ENCODE measurements around the gene ZNF738. TPM values are rescaled to one million over a fixed set of nuclear protein-coding genes. Genes with fewer than 3 reads are reported as not detected.

ZNF738 gene
- total RNA-seq, 1 donor from 2014 or later: 1.8 TPM

- H3K27me3 ChIP-seq (ENCODE audit: control insufficient read depth, insufficient read depth, low read length): no peaks in the 10 kb centered on the region
- H3K36me3 ChIP-seq (ENCODE audit: control insufficient read depth, insufficient read depth, low read length): no peaks in the 10 kb centered on the region
- H3K4me3 ChIP-seq (ENCODE audit: low read depth, low read length): no peak overlapping the region
- FAIRE-seq (no peak), DNase-seq (ENCODE audit: low read depth) (peak; percentile 5)
- TF ChIP-seq CTCF (IDR thresholded peaks at IDR 0.05; ENCODE audit: insufficient read depth, low read length, severe bottlenecking): no peak
These were observed 40.1 kb downstream of the ZNF738 start for GRCh38 chr19:21398851-21399250.

GRCh38 chr19:21402303-21402985 lies 43.6 kb downstream of the ZNF738 start:
- Histone ChIP-seq H3K27me3 (ENCODE audit: control insufficient read depth, insufficient read depth, low read length) (no peaks in the 10 kb centered on the region), H3K36me3 (ENCODE audit: control insufficient read depth, insufficient read depth, low read length) (peaks cover 1% of the 10 kb centered on the region), H3K4me3 (ENCODE audit: low read depth, low read length) (no peak overlapping the region)
- no peak for TF ChIP-seq CTCF (IDR thresholded peaks at IDR 0.05; ENCODE audit: insufficient read depth, low read length, severe bottlenecking)
- FAIRE-seq: no peak
- no peak for DNase-seq (ENCODE audit: low read depth)

- FAIRE-seq: no peak
- no peak for DNase-seq (ENCODE audit: low read depth)
- H3K27me3 ChIP-seq (ENCODE audit: control insufficient read depth, insufficient read depth, low read length): no peaks in the 10 kb centered on the region
- peaks cover 3% of the 10 kb centered on the region for H3K36me3 ChIP-seq (ENCODE audit: control insufficient read depth, insufficient read depth, low read length)
- no peak overlapping the region for H3K4me3 ChIP-seq (ENCODE audit: low read depth, low read length)
- TF ChIP-seq CTCF (IDR thresholded peaks at IDR 0.05; ENCODE audit: insufficient read depth, low read length, severe bottlenecking): no peak
These were observed 51.4 kb downstream of the ZNF738 start for GRCh38 chr19:21410166-21410565.

GRCh38 chr19:21422244-21422643 lies 63.4 kb downstream of the ZNF738 start:
- H3K36me3 ChIP-seq (ENCODE audit: control insufficient read depth, insufficient read depth, low read length): no peaks in the 10 kb centered on the region
- H3K27me3 ChIP-seq (ENCODE audit: control insufficient read depth, insufficient read depth, low read length): no peaks in the 10 kb centered on the region
- TF ChIP-seq CTCF (IDR thresholded peaks at IDR 0.05; ENCODE audit: insufficient read depth, low read length, severe bottlenecking): no peak
- H3K4me3 ChIP-seq (ENCODE audit: low read depth, low read length): no peak overlapping the region
- DNase-seq (ENCODE audit: low read depth) (no peak), FAIRE-seq (no peak)

- no peak for FAIRE-seq
- TF ChIP-seq CTCF (IDR thresholded peaks at IDR 0.05; ENCODE audit: insufficient read depth, low read length, severe bottlenecking): no peak
- no peaks in the 10 kb centered on the region for H3K27me3 ChIP-seq (ENCODE audit: control insufficient read depth, insufficient read depth, low read length)
- H3K36me3 ChIP-seq (ENCODE audit: control insufficient read depth, insufficient read depth, low read length): no peaks in the 10 kb centered on the region
- no peak overlapping the region for H3K4me3 ChIP-seq (ENCODE audit: low read depth, low read length)
- DNase-seq (ENCODE audit: low read depth): no peak
These were observed 64.5 kb downstream of the ZNF738 start for GRCh38 chr19:21423057-21424041.

Other genes with a start within 250 kb of the ZNF738 start
- gene ZNF431, start 217.0 kb upstream of the ZNF738 start, total RNA-seq: 9.0 and 14.8 TPM in 2 replicates
- gene ZNF708, start 29.6 kb upstream of the ZNF738 start, total RNA-seq: 3.4 and 4.0 TPM in 2 replicates
- gene ZNF493, start 38.1 kb downstream of the ZNF738 start, total RNA-seq: 9.5 and 53.6 TPM in 2 replicates
- gene ZNF429, start 146.6 kb downstream of the ZNF738 start, total RNA-seq: 2.6 and 7.0 TPM in 2 replicates